SK-N-MC (cell line): ENCODE results near the gene MFNG.

Experiments
- EZH2 ChIP-seq: fragments of 200-600 bp; sonication (generic); IDR thresholded peaks from one replicate; pipeline ENCODE4 v1.6.1; 2017; ENCODE audit warnings: antibody characterized with exemption
- POLR2AphosphoS5 ChIP-seq: IDR thresholded peaks from 2 replicates; pipeline ENCODE4 v1.6.1; 2012; ENCODE audit warnings: mild to moderate bottlenecking, low read depth, low read length, borderline replicate concordance

DNA sequence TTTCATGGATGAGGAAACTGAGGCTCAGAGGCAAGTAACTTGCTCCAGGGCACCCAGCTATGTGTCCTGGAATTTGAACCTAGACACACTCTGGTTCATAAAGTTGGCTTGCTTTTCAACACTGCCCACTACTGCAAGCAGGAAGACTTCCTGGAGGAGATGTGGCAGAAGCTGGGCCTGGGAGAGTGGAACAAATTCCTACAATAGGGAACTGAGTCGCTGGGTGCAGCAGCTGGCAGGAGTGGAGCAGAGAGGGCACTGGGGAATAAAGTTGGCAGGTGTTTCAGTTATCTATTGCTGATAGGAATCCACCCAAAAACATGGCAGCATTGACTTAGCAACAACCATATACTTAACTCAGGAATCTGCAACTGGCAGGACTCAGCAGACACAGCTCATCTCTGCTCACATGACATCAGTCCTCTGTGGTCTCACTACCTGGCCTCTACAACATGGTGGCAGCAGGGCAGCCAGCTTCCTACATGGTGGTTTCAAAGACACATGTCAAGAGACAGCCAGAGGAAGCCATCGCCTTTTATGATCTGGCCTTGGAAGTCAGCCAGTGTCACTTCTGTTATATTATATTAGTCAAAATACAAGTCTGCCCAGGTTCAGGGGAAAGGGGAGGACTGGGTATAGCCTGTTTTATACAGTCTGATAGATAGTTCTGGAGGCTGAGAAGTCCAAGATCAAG is 43.6 kb upstream of the MFNG start:
- TF ChIP-seq EZH2 (no peak), POLR2AphosphoS5 (no peak)
